Activated T-cell treated with anti-CD3 and anti-CD28 coated beads, Interleukin-2, amount 50 U/mL, for 72 hours (primary cell): ENCODE results near the gene CIB1. TPM values are rescaled to one million over a fixed set of nuclear protein-coding genes. Genes with fewer than 3 reads are reported as not detected.

ENCODE experiments used
- ATAC-seq, 2 donors: fragments of 150-1000 bp; cut with Tn5 transposase; replicated peaks in 1 of 2; 2 replicates each; pipeline ENCODE4 v1.10.0; 2021; ENCODE audit warnings: moderate library complexity in 2 of 2, mild to moderate bottlenecking in 1 of 2
- DNase-seq, 2 donors: peaks; one replicate each; pipeline ENCODE4 v3.0.0; 2021 to 2022; ENCODE audit warnings: mixed read lengths in 1 of 2
- H3K27ac Mint-ChIP-seq: one replicate; pipeline ENCODE4 v1.8.0; 2022; ENCODE audit warnings: mild to moderate bottlenecking, moderate library complexity, mixed read lengths
- H3K27me3 Mint-ChIP-seq: one replicate; pipeline ENCODE4 v1.8.0; 2022; ENCODE audit warnings: low read depth, mixed read lengths
- H3K36me3 Mint-ChIP-seq, 2 donors: one replicate each; pipeline ENCODE4 v1.8.0; 2022; ENCODE audit warnings: mixed read lengths in 2 of 2, mild to moderate bottlenecking in 1 of 2; ENCODE audit not compliant: insufficient read depth in 2 of 2
- H3K4me1 Mint-ChIP-seq: one replicate; pipeline ENCODE4 v1.8.0; 2022; ENCODE audit warnings: low read depth, mixed read lengths
- H3K4me3 Mint-ChIP-seq, 2 donors: one replicate each; pipeline ENCODE4 v1.8.0; 2022; ENCODE audit warnings: mild to moderate bottlenecking in 2 of 2, mixed read lengths in 2 of 2, moderate library complexity in 2 of 2
- H3K9me3 Mint-ChIP-seq, 2 donors: one replicate each; pipeline ENCODE4 v1.8.0; 2022; ENCODE audit warnings: mixed read lengths in 2 of 2
- total RNA-seq, 2 donors: library from RNA; stranded (reverse); gene quantifications; one replicate each; pipeline ENCODE4 v1.2.3, GENCODE V29; 2022

Gene CIB1
- total RNA-seq, 2 donors from 2014 or later, result 135 to 136 TPM

DNA sequence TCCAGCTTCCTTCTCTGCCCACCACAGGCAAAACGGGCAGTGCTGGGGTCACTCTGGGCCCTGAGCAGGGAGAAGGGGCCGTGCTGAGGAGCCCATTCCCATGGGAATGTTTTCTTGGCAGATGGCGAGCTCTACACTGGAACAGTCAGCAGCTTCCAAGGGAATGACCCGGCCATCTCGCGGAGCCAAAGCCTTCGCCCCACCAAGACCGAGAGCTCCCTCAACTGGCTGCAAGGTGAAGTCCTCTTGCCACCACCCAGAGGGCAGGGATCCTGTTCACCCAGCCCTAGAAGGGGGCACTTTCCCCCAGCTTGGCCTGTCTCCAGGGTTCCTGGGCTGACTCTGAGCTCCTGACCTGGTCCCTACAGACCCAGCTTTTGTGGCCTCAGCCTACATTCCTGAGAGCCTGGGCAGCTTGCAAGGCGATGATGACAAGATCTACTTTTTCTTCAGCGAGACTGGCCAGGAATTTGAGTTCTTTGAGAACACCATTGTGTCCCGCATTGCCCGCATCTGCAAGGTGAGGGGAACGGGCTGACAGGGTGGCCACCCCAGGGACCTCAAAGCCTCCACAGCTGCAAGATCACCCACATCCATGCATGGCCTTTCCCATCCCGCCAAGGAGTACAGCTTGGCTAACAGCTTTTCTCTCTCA, 12.4 kb downstream of the CIB1 start:
- no peak overlapping the region for H3K27ac Mint-ChIP-seq
- H3K27me3 Mint-ChIP-seq, result no peaks in the 10 kb centered on the region
- H3K4me1 Mint-ChIP-seq, result no peaks in the 10 kb centered on the region
- no peak overlapping the region for H3K4me3 Mint-ChIP-seq
- H3K9me3 Mint-ChIP-seq, result no peaks in the 10 kb centered on the region
- peaks cover 0 to 3% of the 10 kb centered on the region in 2 donors for H3K36me3 Mint-ChIP-seq
- DNase-seq (peak; percentile 31 to 35), ATAC-seq (peak; percentile 24 to 40)

DNA sequence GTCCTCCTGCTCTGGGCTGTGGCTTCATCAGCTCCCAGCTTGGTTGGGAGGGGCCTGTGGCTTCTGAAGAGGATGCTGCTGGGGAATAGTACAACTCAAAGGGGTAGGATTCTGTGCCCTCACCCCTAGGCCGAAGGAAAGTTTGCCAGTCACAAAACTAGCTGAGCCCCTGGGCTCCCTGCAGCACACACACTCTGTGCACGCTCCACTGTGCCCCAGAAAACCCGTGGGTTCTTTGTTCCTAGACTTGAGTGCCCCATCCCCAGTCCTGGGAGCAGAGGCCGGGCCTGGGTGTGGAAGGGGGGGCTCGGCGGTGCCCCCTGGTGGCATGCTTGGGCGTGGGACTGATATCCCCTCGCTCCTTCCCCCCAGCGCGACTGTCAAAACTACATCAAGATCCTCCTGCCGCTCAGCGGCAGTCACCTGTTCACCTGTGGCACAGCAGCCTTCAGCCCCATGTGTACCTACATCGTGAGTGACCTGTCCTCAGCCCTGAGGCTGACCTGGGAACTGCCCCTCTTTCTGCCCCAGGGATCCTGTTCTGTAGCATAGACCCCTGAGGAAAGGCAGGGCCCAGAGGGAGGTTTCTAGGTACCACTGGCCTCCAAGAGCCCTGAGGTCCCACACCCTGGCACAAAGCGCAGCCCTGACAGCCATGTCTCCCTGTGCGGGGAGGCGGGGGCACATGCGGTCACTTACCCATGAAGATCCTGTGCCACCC, 14.2 kb downstream of the CIB1 start:
- Mint-ChIP-seq H3K9me3 (no peaks in the 10 kb centered on the region), H3K4me3 (no peak overlapping the region), H3K36me3 (no peaks in the 10 kb centered on the region), H3K4me1 (no peaks in the 10 kb centered on the region), H3K27ac (no peak overlapping the region), H3K27me3 (no peaks in the 10 kb centered on the region)
- ATAC-seq (peak; percentile 81 to 84), DNase-seq (peak; percentile 59 to 69)

DNA sequence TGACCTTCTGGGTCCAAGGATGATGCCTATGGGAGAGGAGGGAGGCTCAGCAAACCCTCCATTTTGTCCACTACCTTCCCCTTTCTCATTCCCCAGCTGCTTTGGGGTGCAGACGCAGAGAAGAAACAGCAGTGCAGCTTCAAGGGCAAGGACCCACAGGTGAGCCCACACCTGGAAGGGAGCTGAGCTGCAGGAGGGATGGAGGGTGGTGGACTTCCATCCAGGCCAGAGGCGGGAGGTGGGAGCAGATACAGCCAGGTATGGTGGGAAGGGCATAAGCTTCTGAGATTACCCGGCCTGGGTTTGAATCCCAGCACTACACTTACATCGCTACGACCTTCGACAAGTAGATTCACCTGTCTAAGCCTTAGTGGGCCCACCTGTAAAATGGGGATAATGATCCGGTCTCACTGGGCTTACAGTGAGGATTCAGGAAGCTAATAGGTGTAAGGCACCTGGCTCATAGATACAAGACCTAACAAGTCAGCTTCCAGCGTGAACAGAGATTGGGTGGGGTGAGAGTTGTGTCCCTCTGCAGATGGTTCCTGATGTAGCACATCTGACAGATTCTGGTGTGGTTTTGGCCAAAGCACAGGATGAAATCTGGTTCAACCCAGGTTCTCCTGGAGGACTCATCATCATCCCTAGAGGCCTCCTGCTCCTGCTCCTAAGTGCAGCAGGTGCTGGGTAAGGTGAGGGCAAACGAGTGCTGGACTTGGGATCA, 15.9 kb downstream of the CIB1 start:
- Mint-ChIP-seq H3K9me3 (no peaks in the 10 kb centered on the region), H3K4me3 (no peak overlapping the region), H3K27ac (no peak overlapping the region), H3K4me1 (peaks cover 12% of the 10 kb centered on the region), H3K27me3 (no peaks in the 10 kb centered on the region), H3K36me3 (no peaks in the 10 kb centered on the region)
- ATAC-seq (no peak), DNase-seq (no peak)

DNA sequence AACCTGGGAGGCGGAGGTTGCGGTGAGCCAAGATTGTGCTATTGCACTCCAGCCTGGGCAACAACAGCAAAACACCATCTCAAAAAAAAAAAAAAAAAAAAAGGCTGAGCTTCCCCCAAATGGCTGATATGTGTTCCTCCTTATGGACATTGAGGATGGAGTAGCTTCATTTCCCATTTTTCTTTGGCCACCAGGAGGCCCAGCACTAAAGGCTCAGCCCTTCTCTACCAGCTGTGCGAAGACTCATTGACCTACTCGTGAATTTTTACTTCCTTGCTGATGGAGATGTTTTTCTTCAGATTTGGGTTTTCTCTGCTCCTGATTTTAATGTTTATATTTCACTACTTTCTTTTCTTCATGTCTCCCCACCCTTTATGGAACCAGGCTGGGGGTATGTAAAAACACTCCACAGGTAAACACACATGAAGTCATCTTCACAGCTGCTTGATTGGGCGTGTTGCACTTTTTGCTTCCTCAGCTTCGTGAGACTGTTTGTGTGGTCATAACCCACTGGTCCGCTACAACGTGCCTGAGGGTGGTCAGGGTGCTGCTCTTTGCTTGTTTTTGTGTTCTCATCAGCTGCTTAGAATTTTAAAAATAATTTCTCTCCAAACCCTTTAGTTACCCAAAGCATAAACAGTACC, 19.1 kb downstream of the CIB1 start:
- DNase-seq (no peak), ATAC-seq (no peak)
- Mint-ChIP-seq H3K4me3 (no peak overlapping the region), H3K4me1 (peaks cover 20% of the 10 kb centered on the region), H3K27me3 (no peaks in the 10 kb centered on the region), H3K9me3 (no peaks in the 10 kb centered on the region), H3K36me3 (no peaks in the 10 kb centered on the region), H3K27ac (peak overlapping the region; percentile 73)

DNA sequence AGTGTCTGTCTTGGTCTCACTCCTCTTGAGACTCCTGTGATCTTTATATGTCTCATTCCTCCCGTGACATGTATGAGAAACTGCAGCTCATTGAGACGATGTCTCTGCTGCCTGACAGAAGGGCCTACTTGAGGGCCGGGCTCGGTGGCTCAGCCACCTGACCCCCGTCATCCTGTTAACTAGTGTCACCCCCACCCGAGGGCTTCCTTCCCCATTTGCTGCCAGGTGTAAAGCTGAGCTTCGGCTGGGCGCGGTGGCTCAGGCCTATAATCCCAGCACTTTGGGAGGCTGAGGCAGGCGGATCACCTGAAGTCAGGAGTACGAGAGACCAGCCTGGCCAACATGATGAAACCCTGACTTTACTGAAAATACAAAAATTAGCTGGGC, 19.9 kb downstream of the CIB1 start:
- H3K4me3 Mint-ChIP-seq, result no peak overlapping the region
- no peak overlapping the region for H3K27ac Mint-ChIP-seq
- H3K27me3 Mint-ChIP-seq, result no peaks in the 10 kb centered on the region
- DNase-seq, result no peak
- no peak for ATAC-seq
- H3K4me1 Mint-ChIP-seq, result peaks cover 29% of the 10 kb centered on the region
- H3K9me3 Mint-ChIP-seq, result no peaks in the 10 kb centered on the region
- no peaks in the 10 kb centered on the region for H3K36me3 Mint-ChIP-seq

DNA sequence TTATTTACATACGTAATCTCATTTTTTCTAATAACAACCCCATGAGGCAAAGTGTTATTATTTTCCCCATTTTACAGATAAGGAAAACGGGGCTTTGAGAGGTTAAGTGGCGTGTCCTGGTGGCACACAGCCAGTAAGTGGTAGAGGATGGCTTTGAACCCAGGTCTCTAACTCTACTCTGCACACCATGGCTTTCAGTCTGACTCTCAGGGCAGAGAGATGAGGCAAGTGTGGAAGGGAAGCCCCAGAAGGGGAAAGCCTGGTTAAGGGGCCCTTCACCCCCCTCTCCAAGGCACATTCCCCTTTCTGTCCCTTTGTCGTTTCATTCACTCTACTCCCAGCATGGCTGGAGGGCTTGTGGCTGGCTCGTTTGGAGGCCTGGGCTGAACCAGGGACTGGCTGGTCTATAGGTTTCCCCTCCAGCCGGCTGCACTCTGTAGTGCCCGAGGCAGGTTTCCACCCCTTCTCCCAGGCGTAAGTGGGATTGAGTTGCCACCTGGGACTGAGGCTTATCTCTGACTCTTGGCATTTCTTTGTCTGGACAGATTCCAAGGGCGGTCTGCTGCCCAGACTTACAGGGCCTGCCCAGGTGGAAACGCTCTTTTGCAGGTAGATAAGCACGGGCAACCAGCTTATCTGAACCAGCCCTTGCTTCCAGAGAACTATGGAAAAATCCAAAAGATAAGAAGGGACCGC, 20.5 kb downstream of the CIB1 start:
- H3K27ac Mint-ChIP-seq, result no peak overlapping the region

DNA sequence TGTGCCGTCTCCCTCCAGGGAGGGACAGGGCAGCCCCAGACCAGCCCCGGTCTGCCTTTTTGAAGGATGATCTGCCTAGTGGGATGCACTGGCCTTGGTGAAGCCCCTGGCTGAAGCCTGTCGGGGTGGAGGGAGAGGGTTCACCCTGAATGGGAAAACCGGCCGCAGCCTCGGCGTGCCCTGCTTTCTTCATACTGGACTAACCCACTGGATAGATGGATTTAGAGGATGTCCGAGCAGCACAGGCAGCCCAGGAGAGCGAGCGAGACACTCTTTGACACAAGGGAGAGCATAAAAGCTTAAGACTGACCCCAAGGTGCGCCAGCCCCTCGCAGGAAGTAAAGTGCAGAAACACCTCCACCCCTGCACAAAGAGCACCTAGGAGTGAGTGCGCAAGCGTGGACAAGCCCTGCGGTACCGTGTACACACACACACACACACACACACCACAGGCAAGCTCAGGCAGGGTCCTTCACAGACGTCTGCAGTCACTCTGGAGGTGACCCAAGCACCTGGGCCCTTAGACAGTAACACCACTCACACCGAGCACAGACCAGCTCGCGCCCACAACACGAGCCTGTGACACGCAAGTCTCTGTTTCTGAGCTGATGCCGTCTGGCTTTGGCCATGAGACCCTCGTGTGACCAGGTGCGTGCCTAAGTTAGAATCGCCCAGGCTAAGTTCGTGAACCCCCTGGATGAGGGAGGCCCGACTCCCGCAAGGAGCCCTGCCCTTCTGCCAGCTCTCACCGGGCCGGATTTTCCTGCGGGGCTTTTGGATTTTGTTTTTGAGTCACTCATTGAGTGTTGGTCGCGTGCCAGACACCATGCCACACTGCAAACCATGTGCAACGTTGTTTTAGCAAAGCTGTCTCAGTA, 21.3 kb downstream of the CIB1 start:
- DNase-seq, result no peak
- Mint-ChIP-seq H3K27me3 (no peaks in the 10 kb centered on the region), H3K4me1 (peaks cover 30% of the 10 kb centered on the region), H3K9me3 (no peaks in the 10 kb centered on the region), H3K36me3 (no peaks in the 10 kb centered on the region), H3K27ac (no peak overlapping the region), H3K4me3 (no peak overlapping the region)
- ATAC-seq, result no peak

More for the DNA sequence above, 20.5 kb downstream of the CIB1 start:
- H3K4me1 Mint-ChIP-seq, result peaks cover 30% of the 10 kb centered on the region
- H3K9me3 Mint-ChIP-seq, result no peaks in the 10 kb centered on the region
- no peak overlapping the region for H3K4me3 Mint-ChIP-seq
- ATAC-seq (peak; percentile 35 to 59), DNase-seq (peak in 1 of 2 donors; percentile 23)
- no peaks in the 10 kb centered on the region for H3K27me3 Mint-ChIP-seq
- no peaks in the 10 kb centered on the region for H3K36me3 Mint-ChIP-seq

DNA sequence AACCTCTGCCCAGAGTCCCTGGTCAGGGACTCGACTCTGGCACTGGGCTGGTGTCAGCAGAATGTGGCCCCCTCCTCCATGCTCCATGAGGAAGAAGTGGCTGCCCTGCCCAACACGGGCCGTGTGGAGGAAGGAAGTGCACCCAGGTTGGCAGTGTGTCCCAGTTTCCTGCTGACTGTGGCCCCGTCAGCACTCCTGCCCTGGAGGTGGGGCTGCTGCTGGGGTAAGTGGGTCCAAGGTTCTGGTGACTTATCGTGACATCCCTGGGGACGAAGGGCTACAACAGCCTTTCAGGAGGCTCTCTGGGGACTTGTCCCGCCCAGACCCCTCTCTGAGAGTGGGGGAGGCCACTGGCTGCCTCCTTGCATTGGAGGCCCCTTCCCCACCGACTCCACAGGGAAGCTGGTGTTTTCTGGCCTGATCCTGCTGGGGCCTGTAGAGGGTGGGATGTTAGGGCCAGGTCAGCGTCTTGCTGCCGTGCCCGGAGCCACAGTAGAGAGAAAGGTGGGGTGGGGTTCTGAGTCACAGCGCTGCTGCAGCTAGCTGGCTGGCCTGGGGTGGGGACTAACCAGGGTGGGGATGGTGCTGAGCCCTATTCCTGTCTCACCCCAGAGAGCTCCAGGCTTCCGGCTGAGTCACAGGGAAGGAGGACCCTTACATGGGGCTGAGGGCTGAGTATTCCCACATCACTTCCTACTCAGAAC, 22.1 kb downstream of the CIB1 start:
- H3K4me1 Mint-ChIP-seq, result peaks cover 36% of the 10 kb centered on the region
- no peak overlapping the region for H3K27ac Mint-ChIP-seq
- H3K4me3 Mint-ChIP-seq, result no peak overlapping the region
- DNase-seq (no peak), ATAC-seq (no peak)
- H3K36me3 Mint-ChIP-seq, result no peaks in the 10 kb centered on the region
- H3K9me3 Mint-ChIP-seq, result no peaks in the 10 kb centered on the region
- H3K27me3 Mint-ChIP-seq, result no peaks in the 10 kb centered on the region

DNA sequence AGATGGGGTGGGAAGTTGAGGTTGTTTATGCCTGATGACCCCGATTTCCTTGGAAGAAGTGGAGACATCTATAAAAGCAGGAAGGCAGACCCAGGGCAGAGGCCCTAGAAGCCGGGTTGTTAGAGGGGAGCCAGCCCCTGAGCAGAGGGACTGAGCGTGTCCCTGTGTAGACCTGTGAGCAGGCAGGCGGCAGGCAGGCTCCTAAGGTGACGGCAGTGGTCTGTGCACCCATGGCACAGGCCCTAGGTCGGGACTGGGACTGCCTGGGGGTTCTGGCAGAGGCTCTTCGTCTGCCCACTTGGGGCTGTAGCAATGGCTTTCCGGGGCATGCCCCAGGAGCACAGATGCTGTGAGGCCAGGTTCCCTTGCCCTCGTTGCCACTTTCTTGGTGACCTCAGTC, 22.7 kb downstream of the CIB1 start:
- DNase-seq (no peak), ATAC-seq (no peak)
- no peaks in the 10 kb centered on the region for H3K9me3 Mint-ChIP-seq
- no peak overlapping the region for H3K4me3 Mint-ChIP-seq
- no peak overlapping the region for H3K27ac Mint-ChIP-seq
- peaks cover 40% of the 10 kb centered on the region for H3K4me1 Mint-ChIP-seq
- H3K27me3 Mint-ChIP-seq, result no peaks in the 10 kb centered on the region
- H3K36me3 Mint-ChIP-seq, result no peaks in the 10 kb centered on the region

DNA sequence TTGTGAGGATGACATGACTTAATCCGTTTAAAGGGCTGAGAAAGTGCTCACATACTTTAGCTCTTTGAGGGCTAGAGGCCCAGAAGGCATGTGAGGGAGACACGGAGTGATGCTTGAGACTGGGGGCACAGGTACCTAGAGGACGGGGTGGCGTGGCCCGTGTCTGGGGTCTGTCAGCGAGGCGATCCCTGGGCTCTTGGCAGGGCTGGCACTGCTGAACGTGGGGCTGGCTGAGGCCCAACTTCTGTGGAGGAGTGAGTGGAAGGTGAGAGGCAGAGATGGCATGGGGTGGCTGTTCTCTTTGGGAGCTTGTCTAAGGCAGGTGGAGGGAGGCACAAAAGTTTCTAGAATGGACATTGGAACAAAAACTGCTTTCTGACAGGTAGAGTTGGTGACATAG, 23.1 kb downstream of the CIB1 start:
- H3K9me3 Mint-ChIP-seq, result no peaks in the 10 kb centered on the region
- ATAC-seq (no peak), DNase-seq (no peak)
- no peaks in the 10 kb centered on the region for H3K36me3 Mint-ChIP-seq
- no peak overlapping the region for H3K4me3 Mint-ChIP-seq
- no peaks in the 10 kb centered on the region for H3K27me3 Mint-ChIP-seq
- peaks cover 40% of the 10 kb centered on the region for H3K4me1 Mint-ChIP-seq
- peak overlapping the region; percentile 2 for H3K27ac Mint-ChIP-seq

DNA sequence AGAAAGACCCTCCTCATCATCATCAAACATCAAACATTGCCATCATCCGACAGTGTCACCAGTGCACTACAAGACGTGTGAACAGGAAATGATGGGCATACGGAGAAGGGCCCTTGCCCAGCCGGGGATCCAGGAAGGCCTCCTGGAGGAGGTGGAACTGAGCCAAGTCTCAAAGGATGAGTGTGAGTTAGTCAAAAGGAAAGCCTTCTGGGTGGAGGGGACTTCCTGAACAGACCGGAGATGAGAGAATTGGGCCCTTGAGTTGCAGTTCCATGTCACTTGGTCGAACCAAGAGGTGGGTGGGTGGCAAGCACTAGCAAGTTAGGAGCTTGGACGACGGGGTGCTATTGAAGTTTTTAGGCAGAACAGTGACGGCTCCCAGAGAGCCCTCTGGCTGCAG, 24.1 kb downstream of the CIB1 start:
- ATAC-seq (peak; percentile 80 to 86), DNase-seq (peak; percentile 56 to 60)
- Mint-ChIP-seq H3K4me1 (peaks cover 40% of the 10 kb centered on the region), H3K9me3 (no peaks in the 10 kb centered on the region), H3K27ac (peak overlapping the region; percentile 11), H3K36me3 (no peaks in the 10 kb centered on the region), H3K4me3 (peak overlapping the region; percentile 55 to 70), H3K27me3 (no peaks in the 10 kb centered on the region)
